Neural cell (in vitro differentiated cells): ENCODE data around the gene FAM204A. TPM values are rescaled to one million over a fixed set of nuclear protein-coding genes. Genes with fewer than 3 reads are reported as not detected.

Experiments
- H2AFZ ChIP-seq: fragments of 200-600, 300-800 bp; sonication (generic), shearing (Covaris generic); 2 replicates; pipeline ENCODE4 v1.6.0; 2014; ENCODE audit warnings: low read depth, mild to moderate bottlenecking, antibody characterized with exemption, low read length, moderate library complexity
- H3F3A ChIP-seq: fragments of 200-600 bp; shearing (Covaris generic); 2 replicates; pipeline ENCODE4 v1.6.1; 2016; ENCODE audit warnings: mild to moderate bottlenecking, moderate library complexity, mixed read lengths, antibody characterized with exemption, low read length; ENCODE audit not compliant: insufficient read depth, poor library complexity, severe bottlenecking
- H3K27ac ChIP-seq: fragments of 200-600, 300-800 bp; sonication (generic), shearing (Covaris generic); 2 replicates; pipeline ENCODE4 v1.5.1; 2014; ENCODE audit warnings: mild to moderate bottlenecking, low read length, moderate library complexity
- H3K27me3 ChIP-seq: fragments of 300-800, 200-600 bp; sonication (generic), shearing (Covaris generic); 2 replicates; pipeline ENCODE4 v1.6.0; 2014; ENCODE audit warnings: mild to moderate bottlenecking, low read depth, low read length, moderate library complexity; ENCODE audit not compliant: insufficient read depth
- H3K36me3 ChIP-seq: fragments of 300-800, 200-600 bp; sonication (generic), shearing (Covaris generic); 2 replicates; pipeline ENCODE4 v1.5.1; 2014; ENCODE audit warnings: mild to moderate bottlenecking, antibody characterized with exemption, low read length, moderate library complexity; ENCODE audit not compliant: insufficient read depth
- H3K4me2 ChIP-seq: fragments of 300-800, 200-600 bp; sonication (generic), shearing (Covaris generic); 2 replicates; pipeline ENCODE4 v1.6.0; 2014; ENCODE audit warnings: mild to moderate bottlenecking, low read length
- H3K4me3 ChIP-seq: fragments of 300-800, 200-600 bp; sonication (generic), shearing (Covaris generic); 2 replicates; pipeline ENCODE4 v1.5.1; 2014; ENCODE audit warnings: mild to moderate bottlenecking, low read length, moderate library complexity
- H3K79me2 ChIP-seq: fragments of 200-600 bp; shearing (Covaris generic); replicated peaks from 2 replicates; pipeline ENCODE4 v1.6.0; 2014; ENCODE audit warnings: mild to moderate bottlenecking, low read length, moderate library complexity; ENCODE audit not compliant: insufficient read depth
- H3K9ac ChIP-seq: fragments of 300-800, 200-600 bp; sonication (generic), shearing (Covaris generic); 2 replicates; pipeline ENCODE4 v1.6.1; 2016; ENCODE audit warnings: mild to moderate bottlenecking, low read length, mixed read lengths
- H3K9me2 ChIP-seq: fragments of 200-600 bp; shearing (Covaris generic); 2 replicates; pipeline ENCODE4 v1.6.1; 2016; ENCODE audit warnings: mild to moderate bottlenecking, low read length, mixed read lengths; ENCODE audit not compliant: insufficient read depth
- H3K9me3 ChIP-seq: fragments of 200-600, 300-800 bp; sonication (generic), shearing (Covaris generic); 2 replicates; pipeline ENCODE4 v1.6.1; 2016; ENCODE audit warnings: mild to moderate bottlenecking, mixed run types, low read length, moderate library complexity, mixed read lengths
- H4K20me1 ChIP-seq: fragments of 200-600 bp; shearing (Covaris generic); 2 replicates; pipeline ENCODE4 v1.6.1; 2016; ENCODE audit warnings: mild to moderate bottlenecking, mixed run types; ENCODE audit not compliant: insufficient read depth
- EP300 ChIP-seq: fragments of 450-650 bp; conservative IDR thresholded peaks from 2 replicates; pipeline ENCODE4 v1.6.1; 2014; ENCODE audit warnings: antibody characterized with exemption, mild to moderate bottlenecking, moderate library complexity; ENCODE audit not compliant: poor library complexity, severe bottlenecking
- EZH2 ChIP-seq: fragments of 200-600, 300-800 bp; shearing (Covaris generic), sonication (generic); IDR thresholded peaks from 2 replicates; pipeline ENCODE4 v1.6.1; 2014; ENCODE audit warnings: antibody characterized with exemption, low read length, borderline replicate concordance, mild to moderate bottlenecking; ENCODE audit not compliant: insufficient read depth, poor library complexity, severe bottlenecking
- MXI1 ChIP-seq: fragments of 450-650 bp; conservative IDR thresholded peaks from 2 replicates; pipeline ENCODE4 v1.6.1; 2014; ENCODE audit warnings: antibody characterized with exemption, mild to moderate bottlenecking; ENCODE audit not compliant: poor library complexity, severe bottlenecking
- POLR2AphosphoS5 ChIP-seq: IDR thresholded peaks from 2 replicates; pipeline ENCODE4 v1.6.1; 2012
- RAD21 ChIP-seq: fragments of 450-650 bp; conservative IDR thresholded peaks from 2 replicates; pipeline ENCODE4 v1.6.1; 2014; ENCODE audit warnings: antibody characterized with exemption, mild to moderate bottlenecking, moderate library complexity
- SMC3 ChIP-seq: fragments of 450-650 bp; conservative IDR thresholded peaks from 2 replicates; pipeline ENCODE4 v1.6.1; 2014; ENCODE audit warnings: antibody characterized with exemption, mild to moderate bottlenecking, moderate library complexity; ENCODE audit not compliant: poor library complexity
- TAF1 ChIP-seq: IDR thresholded peaks from 2 replicates; pipeline ENCODE4 v1.6.1; 2012; ENCODE audit warnings: low read depth
- polyA plus RNA-seq: library from polyadenylated mRNA; depleted of rRNA; stranded (reverse); fragments of >200 nt; gene quantifications from 2 replicates; pipeline ENCODE4 v1.2.3, GENCODE V29; 2014
- TF ChIP-seq, protein P1 (sequence below): fragments of 450-650 bp; IDR thresholded peaks from 2 replicates; pipeline ENCODE4 v1.5.1; 2014; ENCODE audit warnings: antibody characterized with exemption, mild to moderate bottlenecking, moderate library complexity; ENCODE audit not compliant: poor library complexity, severe bottlenecking
- TF ChIP-seq, protein P2 (sequence below): IDR thresholded peaks from 2 replicates; pipeline ENCODE4 v1.6.1; 2012; ENCODE audit warnings: borderline replicate concordance

FAM204A gene
- polyA plus RNA-seq, 1 donor from 2014 or later, result 202 TPM

DNA sequence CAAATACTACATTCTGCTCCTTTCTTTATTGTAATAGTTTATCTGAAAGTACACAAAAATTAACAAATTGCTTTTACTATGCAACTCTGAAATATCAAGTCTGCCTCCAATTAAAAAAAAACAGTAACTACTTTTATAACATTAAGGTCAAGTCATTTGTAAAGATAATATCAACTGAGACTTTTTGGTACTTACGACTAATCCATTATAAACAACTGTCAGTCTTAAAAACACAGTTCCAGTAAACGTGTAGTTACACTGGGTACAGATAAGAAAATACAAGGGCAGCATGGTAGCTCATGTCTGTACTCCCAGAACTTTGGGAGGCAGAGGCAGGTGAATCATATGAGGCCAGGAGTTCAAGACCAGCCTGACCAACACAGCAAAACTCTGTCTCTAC lies 32.2 kb downstream of the FAM204A start:
- no peaks in the 10 kb centered on the region for H4K20me1 ChIP-seq
- no peak overlapping the region for H2AFZ ChIP-seq
- H3K79me2 ChIP-seq, result no peaks in the 10 kb centered on the region
- peaks cover 1% of the 10 kb centered on the region for H3K36me3 ChIP-seq
- no peaks in the 10 kb centered on the region for H3F3A ChIP-seq
- no peak overlapping the region for H3K27ac ChIP-seq
- H3K27me3 ChIP-seq, result no peaks in the 10 kb centered on the region
- H3K9me2 ChIP-seq, result no peaks in the 10 kb centered on the region
- H3K9me3 ChIP-seq, result no peaks in the 10 kb centered on the region
- no peak overlapping the region for H3K4me2 ChIP-seq
- no peak overlapping the region for H3K9ac ChIP-seq
- H3K4me3 ChIP-seq, result no peak overlapping the region
- no peak for TF ChIP-seq TAF1
- TF ChIP-seq EP300, result no peak
- TF ChIP-seq, protein P1, sequence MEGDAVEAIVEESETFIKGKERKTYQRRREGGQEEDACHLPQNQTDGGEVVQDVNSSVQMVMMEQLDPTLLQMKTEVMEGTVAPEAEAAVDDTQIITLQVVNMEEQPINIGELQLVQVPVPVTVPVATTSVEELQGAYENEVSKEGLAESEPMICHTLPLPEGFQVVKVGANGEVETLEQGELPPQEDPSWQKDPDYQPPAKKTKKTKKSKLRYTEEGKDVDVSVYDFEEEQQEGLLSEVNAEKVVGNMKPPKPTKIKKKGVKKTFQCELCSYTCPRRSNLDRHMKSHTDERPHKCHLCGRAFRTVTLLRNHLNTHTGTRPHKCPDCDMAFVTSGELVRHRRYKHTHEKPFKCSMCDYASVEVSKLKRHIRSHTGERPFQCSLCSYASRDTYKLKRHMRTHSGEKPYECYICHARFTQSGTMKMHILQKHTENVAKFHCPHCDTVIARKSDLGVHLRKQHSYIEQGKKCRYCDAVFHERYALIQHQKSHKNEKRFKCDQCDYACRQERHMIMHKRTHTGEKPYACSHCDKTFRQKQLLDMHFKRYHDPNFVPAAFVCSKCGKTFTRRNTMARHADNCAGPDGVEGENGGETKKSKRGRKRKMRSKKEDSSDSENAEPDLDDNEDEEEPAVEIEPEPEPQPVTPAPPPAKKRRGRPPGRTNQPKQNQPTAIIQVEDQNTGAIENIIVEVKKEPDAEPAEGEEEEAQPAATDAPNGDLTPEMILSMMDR, result no peak
- no peak for TF ChIP-seq POLR2AphosphoS5
- no peak for TF ChIP-seq EZH2
- TF ChIP-seq RAD21, result no peak
- TF ChIP-seq, protein P2, sequence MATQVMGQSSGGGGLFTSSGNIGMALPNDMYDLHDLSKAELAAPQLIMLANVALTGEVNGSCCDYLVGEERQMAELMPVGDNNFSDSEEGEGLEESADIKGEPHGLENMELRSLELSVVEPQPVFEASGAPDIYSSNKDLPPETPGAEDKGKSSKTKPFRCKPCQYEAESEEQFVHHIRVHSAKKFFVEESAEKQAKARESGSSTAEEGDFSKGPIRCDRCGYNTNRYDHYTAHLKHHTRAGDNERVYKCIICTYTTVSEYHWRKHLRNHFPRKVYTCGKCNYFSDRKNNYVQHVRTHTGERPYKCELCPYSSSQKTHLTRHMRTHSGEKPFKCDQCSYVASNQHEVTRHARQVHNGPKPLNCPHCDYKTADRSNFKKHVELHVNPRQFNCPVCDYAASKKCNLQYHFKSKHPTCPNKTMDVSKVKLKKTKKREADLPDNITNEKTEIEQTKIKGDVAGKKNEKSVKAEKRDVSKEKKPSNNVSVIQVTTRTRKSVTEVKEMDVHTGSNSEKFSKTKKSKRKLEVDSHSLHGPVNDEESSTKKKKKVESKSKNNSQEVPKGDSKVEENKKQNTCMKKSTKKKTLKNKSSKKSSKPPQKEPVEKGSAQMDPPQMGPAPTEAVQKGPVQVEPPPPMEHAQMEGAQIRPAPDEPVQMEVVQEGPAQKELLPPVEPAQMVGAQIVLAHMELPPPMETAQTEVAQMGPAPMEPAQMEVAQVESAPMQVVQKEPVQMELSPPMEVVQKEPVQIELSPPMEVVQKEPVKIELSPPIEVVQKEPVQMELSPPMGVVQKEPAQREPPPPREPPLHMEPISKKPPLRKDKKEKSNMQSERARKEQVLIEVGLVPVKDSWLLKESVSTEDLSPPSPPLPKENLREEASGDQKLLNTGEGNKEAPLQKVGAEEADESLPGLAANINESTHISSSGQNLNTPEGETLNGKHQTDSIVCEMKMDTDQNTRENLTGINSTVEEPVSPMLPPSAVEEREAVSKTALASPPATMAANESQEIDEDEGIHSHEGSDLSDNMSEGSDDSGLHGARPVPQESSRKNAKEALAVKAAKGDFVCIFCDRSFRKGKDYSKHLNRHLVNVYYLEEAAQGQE, result no peak
- TF ChIP-seq SMC3, result no peak
- no peak for TF ChIP-seq MXI1

DNA sequence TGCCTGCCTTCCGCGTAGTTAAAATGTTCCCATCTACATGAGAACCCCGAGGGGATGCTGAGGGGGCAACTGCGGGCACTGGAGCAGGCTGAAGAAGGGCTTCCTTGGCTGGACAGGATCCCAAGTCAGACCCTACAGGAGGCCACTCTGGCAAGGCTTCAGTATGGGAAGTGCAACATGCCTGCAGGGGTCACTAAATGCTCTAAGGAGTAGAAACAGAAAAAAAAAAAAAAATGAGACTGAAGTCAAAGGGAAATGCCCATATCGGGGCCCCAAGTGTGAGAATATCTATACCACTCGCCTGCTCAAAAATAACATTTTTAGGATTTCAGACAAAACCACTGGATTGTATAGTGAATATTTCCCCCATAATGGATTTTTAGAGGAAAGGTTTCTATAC lies 33.5 kb downstream of the FAM204A start:
- no peak overlapping the region for H3K27ac ChIP-seq
- H3K4me3 ChIP-seq, result no peak overlapping the region
- no peak overlapping the region for H3K9ac ChIP-seq
- no peaks in the 10 kb centered on the region for H3F3A ChIP-seq
- no peaks in the 10 kb centered on the region for H3K27me3 ChIP-seq
- no peak overlapping the region for H2AFZ ChIP-seq
- no peaks in the 10 kb centered on the region for H3K9me2 ChIP-seq
- peaks cover 5% of the 10 kb centered on the region for H3K36me3 ChIP-seq
- no peaks in the 10 kb centered on the region for H3K79me2 ChIP-seq
- H3K4me2 ChIP-seq, result no peak overlapping the region
- no peaks in the 10 kb centered on the region for H3K9me3 ChIP-seq
- H4K20me1 ChIP-seq, result no peaks in the 10 kb centered on the region
- TF ChIP-seq SMC3, result no peak
- no peak for TF ChIP-seq EP300

DNA sequence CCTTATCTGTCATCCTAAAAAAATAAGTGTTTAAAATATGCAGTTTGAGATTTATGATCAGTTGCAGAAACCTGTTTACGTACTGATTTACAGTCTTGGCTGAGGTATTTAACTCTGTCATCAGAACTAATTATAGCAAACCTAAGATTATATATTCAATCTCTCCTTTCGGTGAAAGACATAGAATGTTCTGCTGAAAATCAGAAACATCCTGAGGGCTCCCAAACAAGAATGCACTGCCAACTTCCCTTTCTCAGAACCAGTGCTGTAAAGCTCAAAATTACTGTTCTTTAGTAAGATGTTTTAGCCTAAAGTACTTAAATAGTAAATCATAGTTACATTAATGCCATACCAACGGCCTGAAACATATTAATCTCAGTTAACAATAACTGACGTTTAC lies 34.3 kb downstream of the FAM204A start:
- Histone ChIP-seq H3K36me3 (peaks cover 5% of the 10 kb centered on the region), H3K9me2 (no peaks in the 10 kb centered on the region), H3K9me3 (no peaks in the 10 kb centered on the region), H3K79me2 (no peaks in the 10 kb centered on the region), H4K20me1 (no peaks in the 10 kb centered on the region), H2AFZ (no peak overlapping the region), H3K9ac (no peak overlapping the region), H3F3A (no peaks in the 10 kb centered on the region), H3K27ac (no peak overlapping the region), H3K4me3 (no peak overlapping the region), H3K27me3 (no peaks in the 10 kb centered on the region), H3K4me2 (no peak overlapping the region)
- no peak for TF ChIP-seq SMC3
- TF ChIP-seq EP300, result no peak
- TF ChIP-seq, protein P1, result no peak
- no peak for TF ChIP-seq RAD21
- no peak for TF ChIP-seq MXI1
- TF ChIP-seq POLR2AphosphoS5, result no peak
- TF ChIP-seq EZH2, result no peak
- TF ChIP-seq TAF1, result no peak
- TF ChIP-seq, protein P2, result no peak
